Fibroblast of peridontal ligament (primary cell): ENCODE results near the gene TXNDC16.
"Not testable (repeated sequence)": the region's sequence is repeated elsewhere in the genome, so short reads cannot be mapped to it uniquely, and the experiment has no call there.

ENCODE experiments used
- DNase-seq: peaks from one replicate; pipeline ENCODE4 v3.0.0-alpha.2; 2010; ENCODE audit errors: extremely low read depth

TXNDC16 gene, protein sequence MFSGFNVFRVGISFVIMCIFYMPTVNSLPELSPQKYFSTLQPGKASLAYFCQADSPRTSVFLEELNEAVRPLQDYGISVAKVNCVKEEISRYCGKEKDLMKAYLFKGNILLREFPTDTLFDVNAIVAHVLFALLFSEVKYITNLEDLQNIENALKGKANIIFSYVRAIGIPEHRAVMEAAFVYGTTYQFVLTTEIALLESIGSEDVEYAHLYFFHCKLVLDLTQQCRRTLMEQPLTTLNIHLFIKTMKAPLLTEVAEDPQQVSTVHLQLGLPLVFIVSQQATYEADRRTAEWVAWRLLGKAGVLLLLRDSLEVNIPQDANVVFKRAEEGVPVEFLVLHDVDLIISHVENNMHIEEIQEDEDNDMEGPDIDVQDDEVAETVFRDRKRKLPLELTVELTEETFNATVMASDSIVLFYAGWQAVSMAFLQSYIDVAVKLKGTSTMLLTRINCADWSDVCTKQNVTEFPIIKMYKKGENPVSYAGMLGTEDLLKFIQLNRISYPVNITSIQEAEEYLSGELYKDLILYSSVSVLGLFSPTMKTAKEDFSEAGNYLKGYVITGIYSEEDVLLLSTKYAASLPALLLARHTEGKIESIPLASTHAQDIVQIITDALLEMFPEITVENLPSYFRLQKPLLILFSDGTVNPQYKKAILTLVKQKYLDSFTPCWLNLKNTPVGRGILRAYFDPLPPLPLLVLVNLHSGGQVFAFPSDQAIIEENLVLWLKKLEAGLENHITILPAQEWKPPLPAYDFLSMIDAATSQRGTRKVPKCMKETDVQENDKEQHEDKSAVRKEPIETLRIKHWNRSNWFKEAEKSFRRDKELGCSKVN

DNA sequence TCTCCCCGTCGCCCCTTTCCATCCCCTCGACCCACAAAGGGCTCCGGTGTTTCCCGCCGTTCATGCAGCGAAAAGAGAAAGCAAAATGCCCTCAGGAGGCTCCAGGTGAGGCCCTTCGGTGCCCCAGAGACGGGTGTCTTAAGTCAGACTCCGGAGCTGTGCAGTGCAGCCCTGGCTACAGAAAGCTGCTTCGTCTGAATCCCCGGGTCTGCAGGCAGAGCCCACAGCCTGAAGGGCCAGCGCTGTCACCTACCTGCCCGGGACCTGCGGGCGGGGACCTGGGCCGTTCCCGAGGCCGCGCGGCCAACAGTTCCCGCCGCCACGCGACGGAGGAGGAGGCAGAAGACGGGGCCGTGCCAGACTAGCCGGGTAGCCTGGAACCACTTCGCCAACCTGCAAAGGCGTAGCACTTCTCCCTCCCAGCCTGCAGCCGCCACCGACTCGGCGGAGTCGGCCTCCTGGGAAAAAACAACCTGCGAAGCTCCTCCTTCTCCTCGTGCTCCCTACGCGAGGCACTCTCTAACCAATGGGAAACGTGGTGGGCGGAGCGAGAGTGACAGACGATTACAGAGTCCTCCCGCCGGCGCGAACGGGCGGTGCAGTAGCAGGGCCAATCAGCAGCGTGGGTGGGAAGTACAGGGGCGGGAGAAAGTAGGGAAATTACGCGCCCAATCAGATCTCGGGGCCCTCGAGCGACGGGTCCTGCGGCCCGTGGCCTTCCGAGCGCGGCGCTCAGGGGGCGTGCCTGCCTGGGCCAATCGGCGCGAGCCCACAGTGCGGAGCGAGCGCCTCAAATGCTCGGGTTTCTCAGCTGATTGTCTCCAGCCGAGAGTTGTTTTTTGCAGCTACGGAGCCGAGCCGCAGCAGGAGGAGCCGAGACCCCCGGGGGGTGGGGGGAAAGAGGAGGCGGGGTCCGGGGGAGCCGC lies at the start of gene TXNDC16, which contains the start of gene GPR137C:
TSS of gene TXNDC16 (minus strand) at position 443 of the 926 bp plus-strand sequence. CDS start 8,948 bp downstream, outside the sequence.
TSS of gene GPR137C (plus strand) at position 774 of the 926 bp plus-strand sequence. CDS start 312 bp downstream, outside the sequence.
- peak; percentile 98 for DNase-seq

DNA sequence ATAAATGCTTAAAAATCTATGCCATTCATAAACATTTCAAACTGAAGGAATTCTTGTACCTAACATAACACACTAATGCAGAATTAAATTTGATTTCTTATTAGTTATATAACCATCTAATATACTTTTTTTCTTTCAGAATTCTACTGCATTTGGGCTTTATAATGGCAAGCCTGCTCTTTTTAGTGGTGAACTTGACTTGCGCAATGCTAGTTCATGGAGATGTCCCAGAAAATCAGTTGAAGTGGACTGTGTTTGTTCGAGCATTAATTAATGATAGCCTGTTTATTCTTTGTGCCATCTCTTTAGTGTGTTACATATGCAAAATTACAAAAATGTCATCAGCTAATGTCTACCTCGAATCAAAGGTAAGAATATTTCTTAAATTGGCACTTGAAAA lies 47.7 kb upstream of the TXNDC16 start:
- DNase-seq = no peak

DNA sequence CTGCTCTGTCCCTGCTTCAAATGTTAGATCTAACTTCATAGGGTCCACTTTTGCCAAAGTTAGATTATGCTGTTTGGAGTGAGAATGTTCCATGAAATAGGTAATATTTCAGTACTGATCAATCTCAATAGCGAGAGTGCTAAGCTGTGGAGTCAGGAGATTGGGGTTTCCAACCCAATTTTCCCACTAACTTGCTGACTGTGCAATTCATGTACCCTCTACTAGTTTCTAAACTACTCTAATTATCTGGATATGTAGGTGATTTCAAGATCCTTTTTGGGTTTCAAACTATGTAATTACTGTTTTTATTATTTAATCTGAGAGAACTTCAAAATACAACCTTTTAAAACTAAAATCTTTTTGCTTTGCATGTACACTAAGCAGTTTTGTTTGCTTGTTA lies 46.3 kb upstream of the TXNDC16 start:
- DNase-seq = no peak

DNA sequence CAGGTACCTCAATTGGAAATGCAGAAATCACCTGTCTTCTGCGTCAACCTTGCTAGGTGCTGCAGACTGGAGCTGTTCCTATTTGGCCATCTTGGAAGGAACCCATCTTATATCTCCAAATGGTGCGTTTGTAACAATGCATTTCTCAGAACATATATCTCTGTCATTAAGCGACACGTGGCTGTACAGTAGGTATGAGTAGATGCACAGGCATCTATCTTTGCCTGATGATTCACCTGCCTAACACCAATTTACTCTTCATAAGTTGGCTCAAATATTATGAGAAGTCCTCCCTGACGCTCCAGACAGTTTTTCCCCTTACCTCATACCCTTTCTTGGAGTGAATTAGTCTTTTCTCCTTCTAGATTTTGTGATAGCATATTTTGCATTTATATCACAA lies 44.6 kb upstream of the TXNDC16 start:
- no peak for DNase-seq

DNA sequence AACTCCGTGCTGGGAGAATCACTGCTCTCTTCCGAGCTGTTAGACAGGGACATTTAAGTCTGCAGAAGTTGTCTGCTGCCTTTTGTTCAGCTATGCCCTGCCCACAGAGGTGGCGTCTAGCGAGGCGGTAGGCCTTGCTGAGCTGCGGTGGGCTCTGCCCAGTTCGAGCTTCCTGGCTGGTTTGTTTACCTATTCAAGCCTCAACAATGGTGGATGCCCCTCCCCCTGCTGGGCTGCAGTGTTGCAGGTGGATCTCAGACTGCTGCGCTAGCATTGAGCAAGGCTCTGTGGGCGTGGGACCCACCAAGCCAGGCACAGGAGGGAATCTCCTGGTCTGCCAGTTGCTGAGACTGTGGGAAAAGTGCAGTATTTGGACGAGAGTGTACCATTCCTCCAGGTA lies 44.0 kb upstream of the TXNDC16 start:
- no peak for DNase-seq

DNA sequence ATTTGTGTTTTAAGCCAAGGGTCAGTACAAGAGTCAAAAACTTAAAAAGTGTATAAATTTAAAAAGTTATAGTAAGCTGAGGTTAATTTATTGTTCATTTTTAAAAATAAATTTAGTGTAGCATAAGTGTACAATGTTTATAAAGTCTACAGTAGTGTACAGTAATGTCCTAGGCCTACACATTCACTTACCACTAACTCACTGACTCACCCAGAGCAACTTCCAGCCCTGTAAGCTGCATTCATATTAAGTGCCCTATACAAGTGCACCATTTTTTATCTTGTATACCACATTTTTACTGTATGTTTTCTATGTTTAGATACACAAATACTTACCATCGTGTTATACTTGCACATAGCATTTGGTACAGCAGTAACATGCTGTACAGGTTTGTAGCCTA lies 38.0 kb upstream of the TXNDC16 start:
- DNase-seq = no peak

DNA sequence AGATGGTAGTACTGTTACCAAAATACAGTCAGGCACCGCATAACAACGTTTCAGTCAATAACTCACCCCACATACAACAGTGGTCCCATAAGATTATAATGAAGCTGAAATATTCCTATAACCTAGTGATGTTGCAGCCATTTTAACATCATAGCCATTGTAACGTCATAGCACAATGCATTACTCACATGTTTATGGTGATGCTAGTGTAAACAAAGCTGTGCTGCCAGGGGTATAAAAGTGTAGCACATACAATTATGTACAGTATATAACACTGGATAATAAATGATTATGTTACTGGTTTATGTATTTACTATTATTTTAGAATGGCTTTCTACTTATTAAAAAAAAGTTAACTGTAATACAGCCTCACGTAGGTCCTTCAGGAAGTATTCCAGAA lies 37.3 kb upstream of the TXNDC16 start:
- no peak for DNase-seq

DNA sequence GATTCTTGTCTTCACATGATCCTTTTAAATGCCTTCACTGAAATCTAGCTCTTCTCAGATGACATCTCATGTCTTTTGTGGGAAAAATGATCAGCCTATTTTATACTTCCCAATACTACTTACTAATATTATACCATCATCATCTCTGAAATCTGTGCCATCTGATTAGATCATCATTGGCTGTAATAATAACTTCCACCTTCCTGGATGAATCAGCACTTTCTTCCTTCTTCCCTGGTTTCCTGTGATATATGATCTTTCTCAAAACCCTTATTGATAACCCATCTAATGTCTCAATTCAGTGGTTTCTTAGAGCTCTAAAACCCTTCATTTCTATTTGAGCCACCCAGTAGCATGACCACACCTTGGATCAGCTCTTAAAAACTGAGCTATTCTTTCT lies 31.2 kb upstream of the TXNDC16 start:
- no peak for DNase-seq

DNA sequence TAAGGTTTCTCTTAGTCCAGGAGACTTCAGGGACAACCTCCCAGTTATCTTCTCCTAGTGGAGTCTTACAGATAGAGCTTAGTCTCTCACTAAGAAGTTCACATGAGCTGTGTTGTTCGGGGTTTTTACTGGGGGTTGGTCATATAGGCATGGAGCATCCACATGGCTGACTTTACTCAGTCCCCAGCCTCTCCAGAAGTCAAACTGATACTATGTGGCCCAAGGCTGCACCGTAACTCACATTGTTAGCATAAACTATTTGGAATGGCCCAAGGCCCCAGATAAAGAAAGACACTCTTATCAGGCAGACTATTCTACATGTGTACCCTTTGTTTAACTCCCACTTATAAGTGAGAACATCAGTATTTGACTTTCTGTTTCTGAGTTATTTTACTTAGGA lies 23.6 kb upstream of the TXNDC16 start:
- DNase-seq = no peak

DNA sequence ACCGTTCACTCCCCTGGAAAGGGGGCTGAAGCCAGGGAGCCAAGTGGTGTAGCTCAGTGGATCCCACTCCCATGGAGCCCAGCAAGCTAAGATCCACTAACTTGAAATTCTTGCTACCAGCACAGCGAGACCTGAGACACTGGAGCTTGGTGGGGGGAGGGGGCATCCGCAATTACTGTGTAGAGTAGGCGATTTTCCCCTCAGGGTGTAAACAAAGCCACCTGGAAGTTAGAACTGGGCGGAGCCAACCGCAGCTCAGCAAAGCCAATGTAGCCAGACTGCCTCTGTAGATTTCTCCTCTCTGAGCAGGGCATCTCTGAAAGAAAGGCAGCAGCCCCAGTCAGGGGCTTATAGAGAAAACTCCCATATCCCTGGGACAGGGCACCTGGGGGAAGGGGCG lies 16.1 kb upstream of the TXNDC16 start:
- not testable (repeated sequence) for DNase-seq

DNA sequence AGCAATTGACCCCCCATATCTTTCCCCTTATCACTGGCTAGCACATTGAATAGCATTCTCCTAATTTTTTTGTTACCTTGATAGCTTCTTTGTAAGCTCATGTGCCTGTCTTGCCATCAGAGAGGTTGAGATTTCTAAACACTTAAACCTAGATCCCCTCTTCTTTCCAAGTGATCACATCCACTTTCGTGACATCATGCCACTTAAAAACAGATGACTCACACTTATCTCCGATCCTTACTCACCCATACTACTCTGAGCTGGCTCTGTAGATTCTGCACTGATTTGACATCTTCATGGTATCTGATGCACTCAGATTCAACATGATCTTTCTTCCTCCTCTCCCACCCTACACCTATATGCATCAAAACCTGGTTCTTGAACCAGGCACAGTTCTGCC lies 10.8 kb upstream of the TXNDC16 start:
- DNase-seq = peak; percentile 71

DNA sequence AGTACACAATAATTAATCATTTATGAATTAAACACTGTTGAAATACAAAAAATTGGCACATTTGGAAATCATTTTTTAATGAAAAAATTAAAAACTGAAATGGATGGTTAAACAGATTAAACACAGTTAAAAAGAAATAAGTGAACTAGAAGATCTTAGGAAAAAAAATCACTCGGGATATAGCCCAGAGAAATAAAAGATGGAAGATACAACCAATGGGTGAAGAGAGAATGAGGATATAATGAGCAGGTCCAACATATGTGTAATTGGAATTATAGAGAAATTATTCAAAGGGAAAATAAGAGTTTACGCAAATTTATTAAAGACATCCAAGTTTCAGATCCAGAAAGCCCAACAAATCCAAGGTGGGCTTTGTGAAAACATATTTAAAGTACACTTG lies 6.4 kb upstream of the TXNDC16 start:
- DNase-seq = no peak

DNA sequence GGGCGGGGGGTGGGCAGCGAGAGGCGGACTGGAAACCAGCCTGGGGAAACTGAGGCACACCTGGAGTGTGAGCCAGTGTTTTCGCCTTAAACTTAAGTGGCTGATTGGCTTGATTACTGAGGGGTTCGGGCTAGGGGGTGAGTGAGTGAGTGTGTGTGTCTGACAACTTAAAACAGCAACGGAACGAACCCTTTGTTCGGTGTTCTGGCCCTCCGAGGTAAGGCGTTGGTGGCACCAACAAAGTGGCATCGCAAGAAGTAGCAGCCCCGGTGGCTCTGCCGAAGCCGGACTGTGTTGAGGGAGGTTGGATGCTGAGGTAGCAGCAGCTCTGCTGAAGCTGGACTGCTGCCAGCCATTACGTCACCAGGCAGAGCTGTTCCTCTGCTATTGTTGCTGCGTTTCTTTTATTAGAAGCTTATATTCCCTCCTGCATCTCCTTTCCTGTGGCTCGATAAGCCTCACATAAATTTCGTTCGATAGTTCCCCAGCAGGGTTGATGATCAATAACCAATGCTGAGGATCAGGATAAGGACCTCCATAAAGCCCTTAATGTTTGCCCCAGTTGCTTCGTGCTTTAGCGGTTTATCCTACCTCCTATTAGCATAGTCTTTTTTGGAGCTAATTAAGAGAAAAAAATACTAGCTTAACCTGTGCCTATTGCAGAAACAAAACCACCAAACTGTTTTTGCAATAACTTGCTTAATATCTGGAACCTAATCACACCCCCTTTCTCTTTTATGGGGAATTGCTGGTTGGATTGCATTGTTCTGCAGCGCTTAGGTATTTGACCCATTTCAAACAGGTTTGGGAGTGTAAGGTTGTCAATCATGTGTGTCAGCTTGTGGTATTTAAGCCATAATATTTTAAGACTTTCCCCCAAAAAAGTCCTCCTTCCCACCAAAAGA lies 1.6 kb upstream of the TXNDC16 start:
- peak; percentile 84 for DNase-seq

DNA sequence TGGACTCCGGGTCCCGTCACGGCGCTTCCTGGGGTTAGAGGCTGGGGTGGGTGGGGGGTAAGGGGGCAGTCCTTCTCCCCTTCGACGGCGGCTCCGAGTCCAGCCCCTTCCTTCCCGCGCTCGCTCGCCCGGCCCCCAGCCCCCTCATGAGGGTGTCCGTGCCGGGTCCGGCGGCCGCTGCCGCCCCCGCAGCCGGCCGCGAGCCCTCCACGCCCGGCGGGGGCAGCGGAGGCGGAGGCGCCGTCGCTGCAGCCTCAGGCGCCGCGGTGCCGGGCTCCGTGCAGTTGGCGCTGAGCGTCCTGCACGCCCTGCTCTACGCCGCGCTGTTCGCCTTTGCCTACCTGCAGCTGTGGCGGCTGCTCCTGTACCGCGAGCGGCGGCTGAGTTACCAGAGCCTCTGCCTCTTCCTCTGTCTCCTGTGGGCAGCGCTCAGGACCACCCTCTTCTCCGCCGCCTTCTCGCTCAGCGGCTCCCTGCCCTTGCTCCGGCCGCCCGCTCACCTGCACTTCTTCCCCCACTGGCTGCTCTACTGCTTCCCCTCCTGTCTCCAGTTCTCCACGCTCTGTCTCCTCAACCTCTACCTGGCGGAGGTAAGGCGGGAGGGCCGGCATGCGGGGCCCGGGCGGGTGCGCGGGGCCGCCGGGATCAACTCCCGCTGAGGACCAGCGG lies 831 bp upstream of the TXNDC16 start:
- DNase-seq = no peak

DNA sequence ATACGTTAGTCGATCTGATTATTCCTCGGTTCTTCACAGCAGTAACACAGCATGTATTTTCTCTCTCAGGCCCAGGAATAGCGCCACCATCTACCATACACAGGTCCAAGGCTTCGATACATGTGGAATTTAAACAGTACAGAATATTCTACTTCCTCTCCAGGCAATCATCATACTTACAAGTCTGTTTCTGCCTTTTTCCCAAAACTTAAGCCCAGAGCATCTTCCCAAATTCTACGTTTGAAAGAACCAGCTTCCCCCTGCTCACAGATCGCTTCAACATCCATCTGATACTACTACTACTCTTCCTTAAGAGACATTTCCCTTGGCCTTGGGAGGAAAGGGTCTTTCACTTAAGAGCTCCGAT lies 626 bp downstream of the TXNDC16 start:
- peak; percentile 51 for DNase-seq

DNA sequence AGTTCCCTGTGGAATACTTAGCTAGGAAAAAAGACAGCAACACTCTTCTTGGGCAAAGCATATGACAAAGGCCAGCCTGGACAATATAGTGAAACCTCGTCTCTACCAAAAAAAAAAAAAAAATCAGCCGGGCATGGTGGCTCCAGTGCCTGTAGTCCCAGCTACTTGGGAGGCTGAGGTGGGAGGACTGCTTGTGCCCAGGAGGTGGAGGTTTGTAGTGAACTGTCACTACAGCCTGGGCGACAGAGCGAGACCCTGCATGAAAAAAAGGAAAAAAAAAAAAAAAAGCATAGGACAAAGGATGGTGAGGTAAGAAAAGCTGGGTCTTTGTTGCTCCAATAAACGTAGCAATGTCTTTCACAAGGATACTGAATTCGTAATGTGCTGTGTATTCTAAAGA lies 1.1 kb downstream of the TXNDC16 start:
- DNase-seq = no peak

DNA sequence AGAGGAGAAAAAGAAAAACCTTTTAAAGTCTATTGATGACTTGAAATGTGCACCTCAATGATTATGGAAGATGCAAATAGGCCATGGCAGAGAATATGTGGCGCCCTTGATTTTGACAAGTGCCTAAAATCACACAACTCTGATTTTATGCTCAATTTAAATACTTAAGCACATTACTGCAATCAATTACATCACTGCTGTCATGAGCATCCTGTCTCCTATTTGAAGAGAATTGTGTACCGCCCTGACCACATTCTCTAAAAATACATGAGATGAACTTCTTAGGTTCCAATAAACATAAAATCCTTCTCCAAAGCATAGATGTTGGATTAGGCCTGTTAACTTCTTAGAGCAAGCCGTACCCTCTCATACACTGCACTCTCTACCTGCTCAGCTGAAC lies 1.6 kb downstream of the TXNDC16 start:
- no peak for DNase-seq

DNA sequence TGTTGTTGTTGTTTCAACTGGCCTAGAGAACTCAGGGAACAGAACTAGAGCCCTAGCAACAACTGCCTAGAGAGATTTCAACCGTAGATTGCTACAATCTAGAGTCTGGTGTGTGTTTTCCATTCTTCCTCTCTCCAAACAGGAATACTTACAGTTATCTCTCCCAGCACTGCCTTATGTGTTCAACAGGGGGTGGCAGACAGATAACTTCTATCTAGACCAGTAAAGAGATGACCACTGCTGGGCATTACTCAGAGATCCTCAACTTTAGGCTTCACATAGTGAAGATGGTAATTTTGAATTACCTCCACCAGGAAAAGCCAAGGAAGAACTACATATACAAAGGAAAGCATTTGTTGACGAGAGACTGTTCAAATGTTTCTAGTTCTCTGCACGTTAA lies 4.8 kb downstream of the TXNDC16 start:
- no peak for DNase-seq

DNA sequence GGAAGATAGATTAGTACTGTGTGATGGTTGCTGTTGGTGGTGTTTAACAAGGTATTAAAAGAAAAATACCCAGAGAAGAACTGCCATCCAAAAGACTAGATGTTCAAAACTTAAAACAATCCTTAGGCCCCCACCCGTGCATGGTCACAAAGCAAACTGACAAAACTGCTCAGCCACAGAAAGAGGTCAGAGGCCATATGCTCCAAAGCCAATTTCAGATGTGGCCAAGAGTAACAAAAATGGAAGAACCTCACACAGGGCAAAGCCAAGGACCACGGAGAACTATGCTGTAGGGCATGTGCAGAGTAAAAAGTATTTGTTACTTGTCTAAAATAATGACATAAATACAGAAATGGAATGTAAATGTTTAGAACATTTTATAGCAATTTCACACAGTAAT lies 5.3 kb downstream of the TXNDC16 start:
- no peak for DNase-seq

DNA sequence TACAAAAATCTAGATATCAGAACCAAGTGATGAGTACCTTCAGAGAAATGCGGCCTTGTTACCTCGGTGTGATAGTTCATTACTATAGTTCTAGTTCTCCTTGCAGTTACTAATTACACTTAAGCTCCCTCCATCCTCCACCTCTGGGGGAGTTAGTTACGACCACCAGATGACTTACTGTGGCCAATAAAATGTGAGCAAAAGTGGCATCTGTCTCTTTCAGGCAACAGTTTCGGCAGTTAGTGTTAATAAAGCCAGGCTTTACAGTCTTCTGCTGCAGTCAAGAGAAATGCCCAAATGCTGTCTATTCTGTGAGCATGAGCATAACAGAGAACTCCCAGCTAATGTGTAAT lies 6.0 kb downstream of the TXNDC16 start:
- DNase-seq = no peak
